Measurements from ENCODE around the gene P2RY12. TPM values are rescaled to one million over a fixed set of nuclear protein-coding genes. Genes with fewer than 3 reads are reported as not detected.

P2RY12 gene
- not detected in 5 replicates for total RNA-seq (2022; extraction: Qiagen RNA extraction; ENCODE audit: low read depth)

GRCh38 chr3:151384741-151385174, at the start of gene P2RY12:
Gene P2RY12 (minus strand): TSS chr3:151384753. CDS start chr3:151338845, 45,908 bp downstream.

GRCh38 chr3:151329363-151329762, 55.2 kb downstream of the P2RY12 start, which contains the start of gene P2RY13:
Gene P2RY13 (minus strand): TSS chr3:151329549. CDS start chr3:151329528, 21 bp downstream.

GRCh38 chr3:151316267-151316991, 68.1 kb downstream of the P2RY12 start, which contains the start of gene GPR87:
Gene GPR87 (minus strand): TSS chr3:151316820. CDS start chr3:151300100, 16,720 bp downstream.

Other genes with a start within 250 kb of the P2RY12 start
- gene GPR171, start 181.5 kb downstream of the P2RY12 start, total RNA-seq (2022; extraction: Qiagen RNA extraction; ENCODE audit: low read depth): not detected in 5 replicates
- not detected in 5 replicates for gene P2RY14, start 106.2 kb downstream of the P2RY12 start, total RNA-seq (2022; extraction: Qiagen RNA extraction; ENCODE audit: low read depth)
- 1.1 to 1.5 TPM (median 1.3 TPM) in 5 replicates for gene GPR87, start 67.9 kb downstream of the P2RY12 start, total RNA-seq (2022; extraction: Qiagen RNA extraction; ENCODE audit: low read depth)
- not detected in 5 replicates for gene P2RY13, start 55.2 kb downstream of the P2RY12 start, total RNA-seq (2022; extraction: Qiagen RNA extraction; ENCODE audit: low read depth)
- gene IGSF10, start 76.3 kb upstream of the P2RY12 start, total RNA-seq (2022; extraction: Qiagen RNA extraction; ENCODE audit: low read depth): 0.53 to 0.81 TPM (median 0.76 TPM) in 5 replicates

Data from A549 treated with DMSO at 1 μM for 4 hours (cell line).